ENCODE measurements around the gene SOX13.
A peak's percentile ranks its signal among the peaks of the same experiment; 100 is the strongest.
"Not testable (repeated sequence)": the region's sequence is repeated elsewhere in the genome, so short reads cannot be mapped to it uniquely, and the experiment has no call there.

SOX13 gene

GRCh38 chr1:204087893-204088528 is 15.1 kb downstream of the SOX13 start:
- DNase-seq (ENCODE audit: low spot score): no peak

DNA sequence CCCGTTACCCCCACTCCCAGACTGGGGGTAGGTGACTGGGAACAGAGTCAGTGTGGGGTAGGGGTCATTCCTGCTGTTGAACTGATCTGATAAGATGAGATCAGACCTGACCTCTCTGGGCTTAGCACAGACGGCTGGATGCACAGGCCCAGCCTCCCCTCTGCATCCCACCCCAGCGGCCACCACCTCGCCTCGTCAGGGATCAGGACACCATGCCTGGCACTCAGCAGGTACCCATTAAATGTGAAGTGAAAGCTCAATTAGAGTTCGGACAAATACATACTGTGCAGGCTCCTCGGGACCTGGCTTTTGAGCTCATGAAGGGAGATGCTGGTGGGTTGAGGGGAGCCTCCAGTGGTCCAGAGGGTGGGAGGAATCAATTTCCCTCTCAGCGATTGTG is 15.7 kb downstream of the SOX13 start:
- no peak for DNase-seq (ENCODE audit: low spot score)

GRCh38 chr1:204089044-204089751 is 16.3 kb downstream of the SOX13 start:
- no peak for DNase-seq (ENCODE audit: low spot score)

GRCh38 chr1:204090132-204090531 is 17.2 kb downstream of the SOX13 start:
- DNase-seq (ENCODE audit: low spot score): not testable (repeated sequence)

GRCh38 chr1:204091066-204091465 is 18.2 kb downstream of the SOX13 start:
- no peak for DNase-seq (ENCODE audit: low spot score)

- no peak for DNase-seq (ENCODE audit: low spot score)
Measured at GRCh38 chr1:204091787-204092312, 18.9 kb downstream of the SOX13 start.

DNA sequence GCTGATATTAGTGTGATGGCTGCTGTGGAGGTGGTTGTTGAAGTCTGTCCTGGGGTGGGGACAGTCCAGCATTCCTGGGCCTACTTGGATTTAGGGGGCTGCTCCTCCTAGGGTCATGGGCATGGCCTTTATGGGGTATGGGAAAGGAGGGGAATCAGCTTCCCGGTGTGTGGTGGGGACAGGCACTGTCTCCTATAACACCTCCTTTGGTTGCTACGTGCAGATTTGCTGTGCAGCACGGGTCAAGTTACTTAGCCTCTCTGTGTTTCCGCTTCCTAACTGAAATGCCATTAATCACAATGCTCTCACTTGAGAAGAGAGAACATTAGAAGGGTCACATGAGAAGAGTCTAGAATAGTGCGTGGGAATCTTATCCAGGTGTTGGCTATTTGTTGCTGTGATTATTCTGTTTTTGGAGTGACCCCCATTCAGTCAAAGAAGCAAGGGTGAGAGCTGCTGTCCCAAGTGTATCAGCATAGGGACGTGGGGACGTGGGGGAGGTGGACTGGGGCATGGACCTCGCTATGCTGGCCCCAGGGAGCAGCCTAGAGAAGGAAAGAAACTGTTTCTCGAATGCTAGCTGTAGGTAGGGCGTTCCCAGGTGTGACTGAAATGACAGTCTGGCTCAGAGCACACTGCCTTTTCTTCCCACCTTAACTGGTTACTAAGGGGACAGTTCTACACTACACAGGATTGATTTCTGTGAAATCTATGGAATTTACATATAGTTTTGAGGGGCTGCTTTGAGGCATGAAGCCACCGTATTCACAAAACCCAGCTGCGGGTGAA is 19.9 kb downstream of the SOX13 start:
- no peak for DNase-seq (ENCODE audit: low spot score)

- DNase-seq (ENCODE audit: low spot score): no peak
Measured at GRCh38 chr1:204093421-204093717, 20.5 kb downstream of the SOX13 start.

GRCh38 chr1:204093781-204094180 is 20.9 kb downstream of the SOX13 start:
- DNase-seq (ENCODE audit: low spot score): no peak

DNA sequence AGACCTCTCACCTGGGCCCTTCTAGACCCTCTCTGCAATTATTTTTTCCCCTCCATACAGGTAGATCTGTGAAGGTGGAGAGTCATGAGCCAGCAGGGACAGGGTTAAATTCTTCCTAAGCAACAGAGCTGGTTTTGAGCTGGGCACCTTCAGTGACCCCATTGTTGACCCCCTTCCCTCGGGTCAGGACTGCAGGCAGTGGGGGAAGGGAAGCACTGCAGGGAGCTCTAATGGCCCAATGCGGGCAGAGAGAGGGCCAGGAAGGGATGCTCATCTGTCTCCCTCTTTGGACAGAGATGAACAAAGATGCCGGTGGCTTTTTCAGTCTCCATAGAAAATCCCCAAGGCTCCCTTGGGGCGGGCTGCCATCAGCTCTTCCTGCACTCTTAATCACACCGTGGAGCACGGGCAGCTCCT is 21.4 kb downstream of the SOX13 start:
- DNase-seq (ENCODE audit: low spot score): no peak

- DNase-seq (ENCODE audit: low spot score): no peak
Measured at GRCh38 chr1:204094856-204095634, 22.1 kb downstream of the SOX13 start.

- DNase-seq (ENCODE audit: low spot score): no peak
Measured at GRCh38 chr1:204096931-204097330, 24.0 kb downstream of the SOX13 start.

- DNase-seq (ENCODE audit: low spot score): no peak
Measured at GRCh38 chr1:204098683-204099082, 25.8 kb downstream of the SOX13 start.

DNA sequence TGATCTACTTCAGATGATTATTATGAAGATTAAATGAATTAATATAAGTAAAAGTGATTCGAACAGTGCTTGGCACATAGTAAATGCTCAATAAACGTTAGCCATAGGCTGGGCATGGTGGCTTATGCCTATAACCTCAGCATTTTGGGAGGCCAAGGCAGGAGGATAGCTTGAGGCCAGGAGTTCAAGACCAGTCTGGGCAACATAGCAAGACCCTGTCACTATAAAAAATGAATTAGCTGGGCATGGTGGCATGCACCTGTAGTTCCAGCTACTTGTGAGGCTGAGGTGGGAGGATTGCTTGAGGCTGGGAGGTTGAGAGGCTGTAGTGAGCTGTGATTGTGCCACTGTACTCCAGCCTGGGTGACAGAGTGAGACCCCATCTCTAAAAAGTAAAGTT is 26.8 kb downstream of the SOX13 start:
- DNase-seq (ENCODE audit: low spot score): not testable (repeated sequence)

DNA sequence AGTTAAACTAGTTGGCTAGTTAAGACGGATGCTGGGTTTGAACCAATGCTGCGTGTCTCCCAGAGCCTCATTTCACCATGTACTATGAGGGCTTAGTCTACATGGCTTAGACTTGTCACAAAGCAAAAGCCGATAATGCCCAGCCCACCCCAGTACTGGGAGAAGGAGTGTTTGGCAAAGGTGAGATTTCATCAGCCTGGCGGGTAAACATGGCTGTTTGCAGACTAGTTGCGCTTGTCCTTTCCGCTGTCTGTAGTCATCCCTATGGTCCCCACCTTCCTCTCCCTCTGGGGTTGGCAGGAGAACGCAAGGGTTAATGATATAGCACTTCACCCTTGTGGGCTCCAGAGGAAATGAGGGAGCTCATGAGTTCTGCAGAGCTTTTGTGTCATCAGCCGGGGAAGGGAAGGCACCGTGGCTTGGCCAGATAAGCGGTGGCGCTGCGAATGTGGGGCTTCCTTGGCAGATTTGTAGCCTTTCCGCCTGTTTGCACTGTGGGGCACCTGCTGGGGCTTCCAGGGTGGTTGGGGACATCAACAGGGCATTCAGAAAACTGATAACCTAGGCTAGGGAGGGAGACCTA is 29.2 kb downstream of the SOX13 start:
- peak; percentile 10 for DNase-seq (ENCODE audit: low spot score)

- no peak for DNase-seq (ENCODE audit: low spot score)
Measured at GRCh38 chr1:204102739-204103430, 30.0 kb downstream of the SOX13 start.

DNA sequence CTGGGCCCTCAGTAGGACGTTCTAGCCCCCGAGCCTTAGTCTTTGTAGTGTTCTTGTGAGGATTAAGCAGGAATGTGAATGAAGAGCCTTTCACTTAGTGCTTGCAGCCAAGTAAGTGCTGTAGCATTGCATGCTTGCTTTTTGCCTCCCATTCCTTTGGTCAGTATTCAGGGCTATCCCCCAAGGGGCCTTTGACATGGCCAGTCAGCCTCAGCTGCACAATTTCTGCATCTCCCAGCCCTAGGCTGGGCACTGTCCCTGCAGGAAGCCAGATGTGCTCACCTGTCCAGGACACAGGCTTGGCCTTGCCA is 30.5 kb downstream of the SOX13 start:
- DNase-seq (ENCODE audit: low spot score): no peak

GRCh38 chr1:204104331-204105130 is 31.6 kb downstream of the SOX13 start:
- peak; percentile 45 for DNase-seq (ENCODE audit: low spot score)

- DNase-seq (ENCODE audit: low spot score): no peak
Measured at GRCh38 chr1:204105131-204105515, 32.2 kb downstream of the SOX13 start.

- DNase-seq (ENCODE audit: low spot score): no peak
Measured at GRCh38 chr1:204106825-204107224, 33.9 kb downstream of the SOX13 start.

GRCh38 chr1:204107892-204108291 is 35.0 kb downstream of the SOX13 start:
- no peak for DNase-seq (ENCODE audit: low spot score)

All from CD4-positive, alpha-beta T cell treated with Interleukin-6 at 100 ng/mL for 8 hours (primary cell).